ENCODE results near the gene LAMA3. TPM values are rescaled to one million over a fixed set of nuclear protein-coding genes. Genes with fewer than 3 reads are reported as not detected.

The LAMA3 gene
- total RNA-seq, 1 donor from 2014 or later, result 9.4 TPM

DNA sequence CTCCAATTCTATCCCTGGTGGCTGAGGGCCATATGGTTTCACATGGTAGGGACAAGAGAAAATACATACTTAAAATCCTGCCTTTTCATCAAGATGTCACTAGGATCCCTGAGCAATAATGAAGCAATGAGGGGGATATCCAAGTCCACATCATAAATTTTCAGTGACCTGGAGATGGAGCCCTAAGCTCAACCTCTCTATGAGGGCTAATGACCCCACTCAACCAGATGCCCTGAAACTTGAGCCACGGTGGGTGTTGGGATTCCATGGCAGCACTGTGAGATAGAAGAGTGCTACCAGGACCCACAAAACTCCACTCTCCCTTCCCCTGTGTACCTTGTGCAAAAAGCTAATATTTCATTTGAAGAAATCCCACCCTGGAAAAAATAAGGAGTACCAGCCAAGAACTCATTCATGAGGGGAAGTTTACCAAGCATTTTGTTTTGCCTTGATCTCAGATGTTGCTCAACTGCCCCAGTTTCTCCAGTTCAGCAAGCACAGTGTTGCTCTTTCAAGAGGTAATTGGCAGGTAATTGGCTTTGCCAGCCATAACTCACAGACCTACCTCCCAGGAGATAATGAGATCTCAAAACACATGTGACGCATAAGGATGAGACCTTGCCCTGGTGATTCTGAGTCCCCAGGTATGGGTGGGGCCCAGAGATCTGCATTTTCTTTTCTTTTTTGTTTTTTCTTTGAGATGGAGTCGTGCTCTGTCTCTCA is 274.4 kb downstream of the LAMA3 start:
- Mint-ChIP-seq H3K27me3 (peaks cover 9% of the 10 kb centered on the region), H3K9me3 (peaks cover 4% of the 10 kb centered on the region), H3K27ac (no peak overlapping the region), H3K4me3 (no peak overlapping the region), H3K36me3 (no peaks in the 10 kb centered on the region), H3K4me1 (ENCODE audit: unreplicated experiment) (peaks cover 11% of the 10 kb centered on the region)
- no peak for DNase-seq (ENCODE audit: extremely low spot score, unreplicated experiment)
- TF ChIP-seq, protein P1, sequence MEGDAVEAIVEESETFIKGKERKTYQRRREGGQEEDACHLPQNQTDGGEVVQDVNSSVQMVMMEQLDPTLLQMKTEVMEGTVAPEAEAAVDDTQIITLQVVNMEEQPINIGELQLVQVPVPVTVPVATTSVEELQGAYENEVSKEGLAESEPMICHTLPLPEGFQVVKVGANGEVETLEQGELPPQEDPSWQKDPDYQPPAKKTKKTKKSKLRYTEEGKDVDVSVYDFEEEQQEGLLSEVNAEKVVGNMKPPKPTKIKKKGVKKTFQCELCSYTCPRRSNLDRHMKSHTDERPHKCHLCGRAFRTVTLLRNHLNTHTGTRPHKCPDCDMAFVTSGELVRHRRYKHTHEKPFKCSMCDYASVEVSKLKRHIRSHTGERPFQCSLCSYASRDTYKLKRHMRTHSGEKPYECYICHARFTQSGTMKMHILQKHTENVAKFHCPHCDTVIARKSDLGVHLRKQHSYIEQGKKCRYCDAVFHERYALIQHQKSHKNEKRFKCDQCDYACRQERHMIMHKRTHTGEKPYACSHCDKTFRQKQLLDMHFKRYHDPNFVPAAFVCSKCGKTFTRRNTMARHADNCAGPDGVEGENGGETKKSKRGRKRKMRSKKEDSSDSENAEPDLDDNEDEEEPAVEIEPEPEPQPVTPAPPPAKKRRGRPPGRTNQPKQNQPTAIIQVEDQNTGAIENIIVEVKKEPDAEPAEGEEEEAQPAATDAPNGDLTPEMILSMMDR (conservative IDR thresholded peaks at IDR 0.05), result no peak

- peaks cover 9% of the 10 kb centered on the region for H3K27me3 Mint-ChIP-seq
- H3K9me3 Mint-ChIP-seq, result peaks cover 4% of the 10 kb centered on the region
- no peak overlapping the region for H3K4me3 Mint-ChIP-seq
- DNase-seq (ENCODE audit: extremely low spot score, unreplicated experiment), result no peak
- H3K27ac Mint-ChIP-seq, result no peak overlapping the region
- TF ChIP-seq, protein P1 (conservative IDR thresholded peaks at IDR 0.05), result no peak
- peaks cover 11% of the 10 kb centered on the region for H3K4me1 Mint-ChIP-seq (ENCODE audit: unreplicated experiment)
- no peaks in the 10 kb centered on the region for H3K36me3 Mint-ChIP-seq
Observed at GRCh38 chr18:23964282-23965238, 275.3 kb downstream of the LAMA3 start.

DNA sequence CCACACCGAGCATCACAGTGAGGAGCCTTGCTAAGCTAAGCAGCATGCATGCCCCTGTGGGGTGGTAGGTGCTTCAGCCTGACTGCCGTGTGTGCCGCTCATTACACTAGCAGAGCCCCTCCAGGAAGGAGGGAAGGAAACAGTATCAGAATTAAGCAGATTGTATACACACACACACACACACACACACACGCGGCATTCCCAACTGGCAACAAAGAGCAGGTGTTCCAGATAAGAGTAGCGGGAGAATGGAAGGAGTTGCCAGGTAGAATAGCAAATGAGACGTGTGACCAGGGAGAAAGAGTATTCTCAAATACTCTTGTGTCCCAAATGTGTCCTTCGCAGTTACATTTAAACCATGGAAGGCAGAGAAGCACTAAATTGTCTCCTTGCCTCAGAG is 277.7 kb downstream of the LAMA3 start:
- no peak for DNase-seq (ENCODE audit: extremely low spot score, unreplicated experiment)
- Mint-ChIP-seq H3K4me1 (ENCODE audit: unreplicated experiment) (peaks cover 11% of the 10 kb centered on the region), H3K4me3 (no peak overlapping the region)

GRCh38 chr18:23967321-23968089 is 278.3 kb downstream of the LAMA3 start:
- no peaks in the 10 kb centered on the region for H3K36me3 Mint-ChIP-seq
- peaks cover 4% of the 10 kb centered on the region for H3K9me3 Mint-ChIP-seq
- H3K4me1 Mint-ChIP-seq (ENCODE audit: unreplicated experiment), result peaks cover 11% of the 10 kb centered on the region
- peaks cover 9% of the 10 kb centered on the region for H3K27me3 Mint-ChIP-seq
- no peak overlapping the region for H3K27ac Mint-ChIP-seq
- TF ChIP-seq, protein P1 (conservative IDR thresholded peaks at IDR 0.05), result no peak
- H3K4me3 Mint-ChIP-seq, result no peak overlapping the region
- DNase-seq (ENCODE audit: extremely low spot score, unreplicated experiment), result no peak

More for the DNA sequence above, 277.7 kb downstream of the LAMA3 start:
- Mint-ChIP-seq H3K9me3 (peaks cover 4% of the 10 kb centered on the region), H3K36me3 (no peaks in the 10 kb centered on the region), H3K27ac (no peak overlapping the region), H3K27me3 (peaks cover 9% of the 10 kb centered on the region)
- TF ChIP-seq, protein P1 (conservative IDR thresholded peaks at IDR 0.05), result no peak
